Natural killer cell (primary cell): ENCODE data around the gene TMEM161A. TPM values are rescaled to one million over a fixed set of nuclear protein-coding genes. Genes with fewer than 3 reads are reported as not detected.

ENCODE experiments used
- ATAC-seq, 3 donors: fragments of 150-1000 bp in 2 of 3; fragments of 200-7000 bp in 1 of 3; cut with Tn5 transposase; 1 replicate in 1 of 3; 2 replicates in 2 of 3; pipeline ENCODE4 v1.10.0; 2021; ENCODE audit warnings: mild to moderate bottlenecking in 2 of 3, moderate library complexity in 2 of 3
- DNase-seq, 2 donors: peaks; one replicate each; pipeline versions ENCODE4 v3.0.0 to v3.0.0-alpha.2; 2013 to 2021; ENCODE audit warnings: mixed read lengths in 1 of 2
- H3K27ac ChIP-seq: one replicate; pipeline ENCODE4 v1.5.1; 2013; ENCODE audit warnings: mild to moderate bottlenecking, low read length
- H3K27me3 ChIP-seq: one replicate; pipeline ENCODE4 v1.6.1; 2013; ENCODE audit warnings: low read length; ENCODE audit not compliant: control insufficient read depth, insufficient read depth
- H3K36me3 ChIP-seq: one replicate; pipeline ENCODE4 v1.6.1; 2013; ENCODE audit warnings: low read length; ENCODE audit not compliant: control insufficient read depth, insufficient read depth
- H3K4me1 ChIP-seq: one replicate; pipeline ENCODE4 v1.6.1; 2013; ENCODE audit warnings: low read length; ENCODE audit not compliant: control insufficient read depth, insufficient read depth
- H3K4me3 ChIP-seq: one replicate; pipeline ENCODE4 v1.5.1; 2013; ENCODE audit warnings: low read length
- H3K9me3 ChIP-seq: one replicate; pipeline ENCODE4 v1.6.1; 2013; ENCODE audit warnings: low read length; ENCODE audit not compliant: control insufficient read depth, insufficient read depth
- H3K27ac Mint-ChIP-seq, 2 donors: one replicate each; pipeline ENCODE4 v1.8.0; 2022; ENCODE audit warnings: mild to moderate bottlenecking in 2 of 2, mixed read lengths in 2 of 2, moderate library complexity in 1 of 2
- H3K27me3 Mint-ChIP-seq, 2 donors: one replicate each; pipeline ENCODE4 v1.8.0; 2022; ENCODE audit warnings: low read depth in 2 of 2, mixed read lengths in 2 of 2
- H3K36me3 Mint-ChIP-seq: one replicate; pipeline ENCODE4 v1.8.0; 2022; ENCODE audit warnings: mixed read lengths
- H3K4me1 Mint-ChIP-seq, 2 donors: one replicate each; pipeline ENCODE4 v1.8.0; 2022; ENCODE audit warnings: mixed read lengths in 2 of 2
- H3K4me3 Mint-ChIP-seq: one replicate; pipeline ENCODE4 v1.8.0; 2022; ENCODE audit warnings: mild to moderate bottlenecking, moderate library complexity, mixed read lengths
- H3K9me3 Mint-ChIP-seq, 2 donors: one replicate each; pipeline ENCODE4 v1.8.0; 2022; ENCODE audit warnings: mixed read lengths in 2 of 2
- CTCF ChIP-seq: fragments of 200-600 bp; IDR thresholded peaks from one replicate; pipeline ENCODE4 v1.8.0; 2022; ENCODE audit warnings: antibody characterized with exemption
- WGBS: methylation state at CpG from one replicate; pipeline ENCODE4 v1.1.7; 2013; ENCODE audit warnings: missing lambda C conversion rate; ENCODE audit not compliant: insufficient coverage; 5-methylcytosine and 5-hydroxymethylcytosine counted together
- intact Hi-C: fragments of 100-400 bp; cut with micrococcal nuclease; formaldehyde crosslinking; loops from one replicate; pipeline ENCODE4 v1.14.2; 2022
- total RNA-seq, 4 donors: library from RNA; stranded (reverse); fragments of 120-200 nt in 1 of 4; gene quantifications; one replicate each; pipeline versions ENCODE4 v1.2.3 to v1.2.4, GENCODE V29; 2013 to 2022

The TMEM161A gene
- total RNA-seq, 3 donors from 2014 or later (not counting 1 experiment from before 2014, with no cell fraction given): 13.9 to 16.5 (median 14.2) TPM

GRCh38 chr19:19079571-19079970 is 58.7 kb downstream of the TMEM161A start:
- H3K27ac ChIP-seq: no peak overlapping the region
- H3K9me3 ChIP-seq: no peaks in the 10 kb centered on the region
- 100% methylated on average over 1 of the region's 1 CpG for WGBS
- no peaks in the 10 kb centered on the region for H3K27me3 ChIP-seq
- Mint-ChIP-seq H3K4me1 (peaks cover 50 to 56% of the 10 kb centered on the region in 2 donors), H3K27me3 (no peaks in the 10 kb centered on the region), H3K36me3 (no peaks in the 10 kb centered on the region), H3K9me3 (no peaks in the 10 kb centered on the region), H3K4me3 (no peak overlapping the region), H3K27ac (peak overlapping the region; percentile 14 to 36)
- no peak for ATAC-seq
- H3K4me1 ChIP-seq: peaks cover 5% of the 10 kb centered on the region
- H3K4me3 ChIP-seq: no peak overlapping the region
- intact Hi-C loops: no loop called here
- DNase-seq: no peak
- no peak for TF ChIP-seq CTCF
- peaks cover 9% of the 10 kb centered on the region for H3K36me3 ChIP-seq

- Mint-ChIP-seq H3K27ac (peak overlapping the region in 1 of 2 donors; percentile 39), H3K36me3 (no peaks in the 10 kb centered on the region), H3K4me3 (no peak overlapping the region), H3K27me3 (no peaks in the 10 kb centered on the region), H3K4me1 (peaks cover 50 to 55% of the 10 kb centered on the region in 2 donors), H3K9me3 (no peaks in the 10 kb centered on the region)
- H3K9me3 ChIP-seq: no peaks in the 10 kb centered on the region
- 100% methylated on average over 3 of the region's 6 CpGs for WGBS
- DNase-seq (no peak), ATAC-seq (no peak)
- H3K27me3 ChIP-seq: no peaks in the 10 kb centered on the region
- no peak overlapping the region for H3K27ac ChIP-seq
- H3K36me3 ChIP-seq: peaks cover 15% of the 10 kb centered on the region
- H3K4me3 ChIP-seq: no peak overlapping the region
- peaks cover 5% of the 10 kb centered on the region for H3K4me1 ChIP-seq
- intact Hi-C loops: no loop called here
- TF ChIP-seq CTCF: no peak
Measured at GRCh38 chr19:19078801-19079200, 59.5 kb downstream of the TMEM161A start.

GRCh38 chr19:19077103-19077502 is 61.2 kb downstream of the TMEM161A start:
- intact Hi-C loops: no loop called here
- Histone ChIP-seq H3K36me3 (peaks cover 13% of the 10 kb centered on the region), H3K9me3 (no peaks in the 10 kb centered on the region), H3K4me3 (no peak overlapping the region), H3K27me3 (no peaks in the 10 kb centered on the region), H3K4me1 (peaks cover 9% of the 10 kb centered on the region), H3K27ac (no peak overlapping the region)
- H3K27ac Mint-ChIP-seq: no peak overlapping the region
- no peak for TF ChIP-seq CTCF
- H3K9me3 Mint-ChIP-seq: no peaks in the 10 kb centered on the region
- no peak for ATAC-seq
- H3K4me3 Mint-ChIP-seq: no peak overlapping the region
- H3K27me3 Mint-ChIP-seq: no peaks in the 10 kb centered on the region
- WGBS: 92% methylated on average over 7 of the region's 7 CpGs
- no peaks in the 10 kb centered on the region for H3K36me3 Mint-ChIP-seq
- DNase-seq: no peak
- peaks cover 53 to 54% of the 10 kb centered on the region in 2 donors for H3K4me1 Mint-ChIP-seq

- no peak overlapping the region for H3K4me3 ChIP-seq
- ATAC-seq: no peak
- no peaks in the 10 kb centered on the region for H3K27me3 ChIP-seq
- Mint-ChIP-seq H3K27ac (no peak overlapping the region), H3K4me3 (no peak overlapping the region), H3K36me3 (no peaks in the 10 kb centered on the region), H3K4me1 (peaks cover 48% of the 10 kb centered on the region in 2 donors), H3K27me3 (no peaks in the 10 kb centered on the region), H3K9me3 (no peaks in the 10 kb centered on the region)
- 80% methylated on average over 1 of the region's 1 CpG for WGBS
- H3K9me3 ChIP-seq: no peaks in the 10 kb centered on the region
- peaks cover 9% of the 10 kb centered on the region for H3K4me1 ChIP-seq
- intact Hi-C loops: no loop called here
- TF ChIP-seq CTCF: no peak
- H3K27ac ChIP-seq: no peak overlapping the region
- no peak for DNase-seq
- peaks cover 13% of the 10 kb centered on the region for H3K36me3 ChIP-seq
Measured at GRCh38 chr19:19076476-19076875, 61.8 kb downstream of the TMEM161A start.
